GM18951 (cell line): ENCODE results near the gene RPTOR.

Experiments
- POLR2A ChIP-seq: IDR thresholded peaks from 4 replicates; pipeline ENCODE4 v1.6.1; 2011; ENCODE audit warnings: mild to moderate bottlenecking; ENCODE audit not compliant: insufficient read length, insufficient read depth; ENCODE audit errors: extremely low read depth
- in situ Hi-C: fragments of 300-500 bp; cut with MboI; formaldehyde crosslinking; loops from one replicate; pipeline ENCODE4 v1.12.0; 2022; ENCODE audit warnings: low sequenced_read_pairs, mixed read lengths, inconsistent platforms; ENCODE audit not compliant: unreplicated experiment

Gene RPTOR

DNA sequence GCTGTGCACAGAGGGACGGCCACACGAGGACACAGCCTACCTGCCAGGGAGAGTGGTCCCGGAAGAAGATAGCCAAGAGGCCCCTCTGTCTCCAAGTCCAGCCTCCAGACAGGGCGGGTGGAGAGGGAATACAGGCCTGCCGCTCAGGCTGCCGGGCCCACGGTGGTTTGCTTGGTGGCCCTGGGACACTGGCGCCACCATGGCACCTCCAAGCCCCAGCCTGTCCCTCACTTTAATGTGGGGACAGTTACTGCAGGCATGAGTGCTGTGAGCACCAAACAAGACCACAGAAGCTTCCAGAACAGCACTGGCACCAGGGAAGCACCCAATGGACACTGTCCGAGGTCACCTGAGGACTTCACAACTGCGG, 425.0 kb downstream of the RPTOR start:
- in situ Hi-C loops = loop anchor here (5.0 kb wide), 1 partner anchor 537 kb away; no protein-coding TSS in a partner anchor
- TF ChIP-seq POLR2A = no peak

DNA sequence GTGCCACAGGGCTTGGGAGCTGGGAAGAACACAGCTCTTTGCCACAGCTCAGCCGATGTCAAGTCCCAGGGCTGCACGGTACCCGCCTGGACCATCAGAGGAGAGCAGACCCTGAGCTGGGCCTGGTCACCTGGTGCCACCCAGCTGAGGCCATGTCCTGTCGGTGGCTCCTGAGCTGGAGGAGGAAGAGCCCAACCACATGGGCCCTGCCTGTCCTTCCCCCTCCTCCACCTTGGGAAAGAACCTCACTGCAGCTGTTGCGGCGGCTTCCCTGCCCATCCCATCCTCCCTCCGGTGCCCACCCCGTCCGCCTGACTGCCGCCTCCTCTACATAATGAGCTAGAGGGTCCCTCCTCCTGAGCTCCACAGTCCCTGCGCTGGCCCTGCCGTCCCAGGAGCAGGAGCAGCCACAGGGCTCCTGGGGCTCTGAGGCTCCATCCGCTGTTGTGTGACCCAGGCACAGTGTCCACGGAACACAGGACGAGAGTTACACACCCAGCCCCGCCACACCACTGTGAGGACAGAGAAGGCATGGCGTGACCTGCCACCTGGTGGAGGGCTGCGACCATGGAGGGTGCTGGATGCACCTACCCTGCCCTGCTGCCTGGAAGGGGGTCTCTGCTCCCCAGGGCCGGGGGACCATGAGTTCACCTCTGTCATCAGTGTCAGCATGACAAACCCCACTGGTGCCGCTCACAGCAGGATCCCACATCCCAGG, 425.6 kb downstream of the RPTOR start:
- no peak for TF ChIP-seq POLR2A
- in situ Hi-C loops = loop anchor here (5.0 kb wide), 1 partner anchor 538 kb away; no protein-coding TSS in a partner anchor

DNA sequence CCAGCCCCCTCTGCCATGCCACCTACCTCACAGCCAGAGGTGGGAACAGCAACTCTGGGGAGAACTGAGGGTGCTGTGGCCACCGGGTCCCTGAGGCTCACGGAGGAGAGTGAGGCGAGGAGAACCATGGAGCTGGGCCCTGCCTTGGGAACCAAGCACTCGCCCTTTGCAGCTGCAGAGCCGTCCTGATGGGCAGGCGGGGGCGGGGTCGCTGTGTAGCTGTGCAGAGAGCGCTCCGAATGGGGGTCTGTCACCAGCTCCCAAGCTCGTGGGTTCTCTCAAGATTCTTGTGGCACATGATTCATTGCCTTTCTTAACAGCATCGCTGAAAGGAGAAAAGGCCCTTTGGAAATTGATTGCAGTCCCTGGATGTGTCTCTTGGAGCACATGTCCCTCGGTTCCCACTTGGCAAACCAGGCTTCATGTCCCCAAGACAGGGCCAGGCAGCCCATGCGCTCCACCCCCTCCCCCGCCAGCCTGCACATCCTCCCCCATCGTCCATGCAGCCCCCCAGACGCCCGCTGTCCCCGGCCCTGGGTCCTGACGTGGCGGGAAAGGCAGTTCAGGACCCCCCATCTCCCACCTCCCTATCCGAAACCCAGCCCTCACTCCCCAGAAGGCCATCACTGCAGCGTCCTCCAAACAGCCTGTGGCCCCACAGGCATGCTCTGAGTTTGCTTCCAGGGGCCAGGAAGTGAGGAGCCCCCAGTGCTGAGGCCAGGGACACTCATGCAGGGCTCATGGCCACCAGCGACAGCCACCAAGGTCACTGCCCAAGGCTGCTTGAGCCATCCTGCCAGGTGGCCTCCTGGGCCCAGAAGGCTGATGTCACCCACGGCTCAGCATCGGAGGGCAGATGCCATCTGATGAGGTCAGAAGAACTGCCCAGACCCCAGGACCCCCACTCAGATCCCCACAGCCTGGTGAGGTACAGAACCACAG, 426.4 kb downstream of the RPTOR start:
- TF ChIP-seq POLR2A = no peak
- in situ Hi-C loops = loop anchor here (5.0 kb wide), 1 partner anchor 539 kb away; no protein-coding TSS in a partner anchor

- no peak for TF ChIP-seq POLR2A
- in situ Hi-C loops = loop anchor here (5.0 kb wide), 1 partner anchor 540 kb away; no protein-coding TSS in a partner anchor
Measured at GRCh38 chr17:80971704-80972304, 427.2 kb downstream of the RPTOR start.

DNA sequence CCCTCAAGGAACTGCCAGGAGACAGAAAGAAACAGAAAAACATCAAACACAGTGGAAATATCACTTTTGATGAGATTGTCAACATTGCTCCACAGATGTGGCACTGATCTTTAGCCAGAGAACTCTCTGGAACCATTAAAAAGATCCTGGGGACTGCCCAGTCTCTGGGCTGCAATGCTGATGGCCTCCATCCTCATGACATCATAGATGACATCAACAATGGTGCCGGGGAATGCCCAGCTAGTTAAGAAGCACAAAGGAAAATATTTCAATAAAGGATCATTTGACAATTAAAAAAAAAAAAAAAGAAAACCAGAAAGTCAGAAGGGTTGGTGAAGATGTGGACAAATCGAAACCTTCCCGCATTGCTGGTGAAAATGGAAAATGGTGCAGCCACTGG, 432.1 kb downstream of the RPTOR start:
- in situ Hi-C loops = no loop called here
- no peak for TF ChIP-seq POLR2A

- TF ChIP-seq POLR2A = no peak
- in situ Hi-C loops = no loop called here
Measured at GRCh38 chr17:80977172-80977571, 432.5 kb downstream of the RPTOR start.

DNA sequence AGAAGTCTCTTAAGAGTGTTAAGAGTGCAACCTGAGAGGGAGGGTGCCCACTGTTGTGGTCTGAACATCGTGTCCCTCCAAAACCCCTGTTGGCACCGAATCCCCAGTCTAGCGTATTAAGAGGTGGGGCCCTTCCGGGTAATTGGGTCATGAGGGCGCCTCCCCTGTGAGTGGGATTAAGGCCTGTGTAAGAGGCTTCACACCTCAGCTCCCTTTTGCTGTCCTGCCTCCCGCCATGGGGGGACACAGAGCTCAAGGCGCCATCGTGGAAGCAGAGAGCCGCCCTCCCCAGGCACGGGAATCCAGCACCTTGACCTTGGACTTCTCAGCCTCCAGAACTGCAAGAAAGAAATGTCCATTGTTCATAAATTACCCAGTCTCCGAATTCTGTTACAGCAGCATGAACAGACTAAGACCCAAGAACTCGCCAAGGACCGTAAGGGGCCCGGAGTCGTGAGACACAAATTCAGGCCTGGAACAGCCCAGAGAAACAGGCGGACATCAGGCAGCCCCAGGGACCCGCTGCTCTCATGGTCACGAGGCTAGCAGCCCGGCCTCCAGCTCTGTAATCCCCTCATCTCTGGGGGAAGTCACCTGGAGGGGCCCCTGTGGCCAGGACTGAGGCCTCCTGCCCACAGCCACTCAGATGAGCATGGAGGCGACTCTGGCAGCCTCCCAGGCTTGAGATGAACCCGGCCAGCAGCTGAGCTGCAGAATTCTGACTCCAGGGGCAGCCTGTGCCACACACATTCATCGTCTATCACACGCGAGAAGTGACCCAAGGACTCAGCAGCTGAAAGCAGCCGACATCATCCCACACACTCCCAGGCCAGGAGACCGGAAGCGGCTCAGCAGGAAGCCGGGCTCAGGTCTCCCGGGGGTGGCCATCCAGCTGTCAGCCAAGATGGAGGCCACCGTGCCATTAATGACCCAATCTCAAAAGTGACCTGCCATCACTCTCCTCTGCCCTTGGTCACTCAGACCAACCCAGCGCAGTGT, 434.2 kb downstream of the RPTOR start:
- TF ChIP-seq POLR2A = no peak
- in situ Hi-C loops = no loop called here

DNA sequence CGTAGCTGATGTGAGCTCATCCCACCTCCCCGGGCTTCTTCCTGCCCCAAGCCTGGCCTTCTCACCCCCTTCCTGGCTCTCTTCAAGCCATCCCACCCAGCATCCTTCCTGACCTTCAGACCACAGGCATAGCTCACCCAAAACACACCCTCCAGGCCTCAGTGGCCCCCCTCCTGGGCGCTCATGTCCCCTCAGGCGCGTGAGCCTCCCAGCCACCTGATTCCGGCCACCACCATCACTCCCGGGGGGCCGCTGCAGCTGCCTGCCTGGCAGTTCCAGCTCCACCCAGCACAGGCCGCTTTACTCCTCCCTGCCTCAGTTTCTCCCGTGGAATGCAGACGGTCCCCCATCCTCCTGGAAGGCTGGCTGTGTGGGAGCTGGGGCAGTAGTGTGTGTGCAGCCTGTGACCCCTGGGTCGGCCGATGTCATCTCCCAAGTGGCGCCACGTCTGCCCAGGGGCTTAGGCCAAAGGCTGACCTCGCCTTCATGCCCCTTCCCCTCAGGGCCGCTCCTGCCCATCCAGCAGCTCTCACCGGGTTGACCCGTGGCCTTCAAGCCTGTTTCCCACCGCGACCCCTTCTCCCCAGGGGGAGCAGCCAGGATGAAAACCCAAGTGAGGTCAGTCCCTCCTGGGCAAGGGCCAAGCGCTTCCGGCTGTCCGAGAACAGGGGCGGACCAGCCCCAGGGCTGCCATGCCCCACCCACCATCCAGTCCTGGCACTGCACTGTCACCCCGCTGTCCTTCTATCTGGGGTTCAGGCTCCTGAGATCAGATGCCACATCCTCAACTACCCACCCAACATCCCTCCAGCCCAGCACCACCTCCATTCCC, 435.1 kb downstream of the RPTOR start:
- TF ChIP-seq POLR2A = no peak
- in situ Hi-C loops = no loop called here

DNA sequence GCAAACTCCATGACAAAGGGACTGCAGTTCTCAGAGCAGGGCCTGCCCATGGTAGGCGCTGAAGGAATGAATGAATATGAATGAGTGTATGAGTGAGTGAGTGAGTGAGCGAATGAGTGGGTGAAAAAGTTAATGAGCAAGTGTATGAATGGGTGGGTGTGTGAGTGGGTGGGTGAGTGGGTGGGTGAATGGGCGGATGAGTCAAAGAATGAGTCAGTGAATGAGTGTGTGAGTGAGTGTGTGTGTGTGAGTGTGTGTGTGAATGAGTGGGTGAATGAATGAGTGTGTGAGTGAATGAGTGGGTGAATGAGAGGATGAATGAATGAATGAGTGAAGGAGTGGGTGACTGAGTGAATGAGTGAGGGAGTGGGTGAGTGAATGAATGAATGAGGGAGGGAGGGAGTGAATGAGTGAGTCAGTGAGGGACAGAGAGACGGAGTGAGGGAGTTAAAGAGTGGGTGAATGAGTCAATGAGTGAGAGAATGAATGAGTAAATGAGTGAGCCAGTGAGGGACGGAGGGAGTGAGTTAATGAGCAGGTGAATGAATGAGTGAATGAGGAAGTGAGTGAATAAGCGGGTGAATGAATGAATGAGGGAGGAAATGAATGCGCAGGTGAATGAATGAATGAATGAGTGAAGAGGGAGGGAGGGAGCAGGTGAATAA, 435.9 kb downstream of the RPTOR start:
- in situ Hi-C loops = no loop called here
- no peak for TF ChIP-seq POLR2A

GRCh38 chr17:80981062-80981902, 436.6 kb downstream of the RPTOR start:
- in situ Hi-C loops = no loop called here
- no peak for TF ChIP-seq POLR2A
